HepG2 (cell line): ENCODE results near the gene PISD. TPM values are rescaled to one million over a fixed set of nuclear protein-coding genes. Genes with fewer than 3 reads are reported as not detected.
"Not testable (repeated sequence)": the region's sequence is repeated elsewhere in the genome, so short reads cannot be mapped to it uniquely, and the experiment has no call there.

Experiments
- ATAC-seq: fragments of 200-7000 bp; cut with Tn5 transposase; 3 replicates; pipeline ENCODE4 v1.9.1; 2020; ENCODE audit warnings: mild to moderate bottlenecking, moderate library complexity
- BruUV-seq: library from RNA; stranded (reverse); fragments of 400-500 nt; replicated peaks from 2 replicates; lab custom pipeline; 2021; lab: Mats Ljungman, UMichigan
- CTCF ChIA-PET: fragments of 300-600 bp; formaldehyde crosslinking; extraction: SDS; loops from one replicate; lab custom pipeline; 2021; ENCODE audit warnings: low total read pairs, inconsistent platforms, low intra/inter-chr PET ratio; lab: Yijun Ruan, JAX
- POLR2A ChIA-PET: fragments of 350-600 bp; sonication (Branson Sonifier 250); formaldehyde crosslinking; loops from one replicate; lab custom pipeline; 2020; ENCODE audit warnings: antibody characterized with exemption, inconsistent platforms; lab: Yijun Ruan, JAX
- DNase-seq: peaks from one replicate; pipeline ENCODE4 v3.0.0-alpha.2; 2015; ENCODE audit warnings: low spot score
- FAIRE-seq: peaks from 3 replicates; lab custom pipeline; 2011; peaks lifted over from hg19 to GRCh38; lab: Jason Lieb, UNC
- H2AFZ ChIP-seq: one replicate; pipeline ENCODE4 v1.6.1; 2011; ENCODE audit warnings: low read length, inconsistent platforms
- H3K27ac ChIP-seq: fragments of 300-600 bp; 3 replicates; pipeline ENCODE4 v1.8.0; 2011; ENCODE audit warnings: mixed run types, mild to moderate bottlenecking, mixed read lengths, low read length, inconsistent platforms; ENCODE audit not compliant: insufficient read depth; ENCODE audit errors: extremely low read length
- H3K27me3 ChIP-seq, 2 experiments: fragments of 200-600 bp in 1 of 2; 2 replicates in 1 of 2; 3 replicates in 1 of 2; pipeline versions ENCODE4 v1.6.0 to v1.8.0; 2011; ENCODE audit warnings: low read length in 2 of 2, mild to moderate bottlenecking in 2 of 2, moderate library complexity in 2 of 2, inconsistent platforms in 1 of 2; ENCODE audit not compliant: insufficient read depth in 2 of 2, control insufficient read depth in 1 of 2
- H3K36me3 ChIP-seq, 2 experiments: fragments of 200-600 bp in 1 of 2; replicated peaks in 1 of 2; 2 replicates in 1 of 2; 3 replicates in 1 of 2; pipeline versions ENCODE4 v1.5.1 to v1.8.0; 2011; ENCODE audit warnings: low read length in 2 of 2, inconsistent platforms in 1 of 2; ENCODE audit not compliant: insufficient read depth in 2 of 2, control insufficient read depth in 1 of 2
- H3K4me1 ChIP-seq: 2 replicates; pipeline ENCODE4 v1.5.1; 2012; ENCODE audit warnings: low read length, inconsistent platforms; ENCODE audit not compliant: insufficient read depth
- H3K4me2 ChIP-seq: 2 replicates; pipeline ENCODE4 v1.6.0; 2011; ENCODE audit warnings: low read depth, low read length, inconsistent platforms
- H3K4me3 ChIP-seq, 3 experiments: fragments of 200-600 bp in 1 of 3; sonication (generic), shearing (Covaris generic) in 1 of 3; replicated peaks in 1 of 3; 2 replicates each; pipeline ENCODE4 v1.5.1; 2011 to 2016; ENCODE audit warnings: low read length in 3 of 3, inconsistent platforms in 2 of 3, low read depth in 2 of 3, mild to moderate bottlenecking in 2 of 3, control low read depth in 1 of 3, mixed read lengths in 1 of 3; ENCODE audit not compliant: insufficient read depth in 1 of 3
- H3K79me2 ChIP-seq: one replicate; pipeline ENCODE4 v1.6.1; 2011; ENCODE audit warnings: low read length, inconsistent platforms; ENCODE audit not compliant: insufficient read depth
- H3K9ac ChIP-seq: 2 replicates; pipeline ENCODE4 v1.6.0; 2011; ENCODE audit warnings: mild to moderate bottlenecking, low read depth, low read length, inconsistent platforms; ENCODE audit not compliant: insufficient read depth
- H3K9me3 ChIP-seq: 2 replicates; pipeline ENCODE4 v1.5.1; 2012; ENCODE audit warnings: mild to moderate bottlenecking, low read length
- H4K20me1 ChIP-seq: 2 replicates; pipeline ENCODE4 v1.6.0; 2011; ENCODE audit warnings: inconsistent platforms, mild to moderate bottlenecking, low read length, moderate library complexity; ENCODE audit not compliant: insufficient read depth
- DRAP1 ChIP-seq: IDR thresholded peaks from 2 replicates; pipeline ENCODE4 v1.6.1; 2016; ENCODE audit warnings: missing genetic modification reagents, missing compliant biosample characterization
- JDP2 ChIP-seq: sonication (generic); formaldehyde crosslinking; IDR thresholded peaks from 2 replicates; pipeline ENCODE4 v1.8.1; 2022; ENCODE audit warnings: missing genetic modification reagents, borderline replicate concordance
- TCF7 ChIP-seq: sonication (generic); IDR thresholded peaks from 2 replicates; pipeline ENCODE4 v1.6.1; 2016; ENCODE audit warnings: antibody characterized with exemption, low read depth
- ZNF280B ChIP-seq: sonication (generic); formaldehyde crosslinking; IDR thresholded peaks from 2 replicates; pipeline ENCODE4 v1.5.0; 2020; ENCODE audit warnings: missing genetic modification reagents, mild to moderate bottlenecking, borderline replicate concordance
- ZNF367 ChIP-seq: sonication (generic); formaldehyde crosslinking; IDR thresholded peaks from 2 replicates; pipeline ENCODE4 v1.4.0; 2020; ENCODE audit warnings: missing genetic modification reagents, borderline replicate concordance
- whole genome bisulfite sequencing: methylation state at CpG from one replicate; pipeline ENCODE4 v1.1.6; 2017; ENCODE audit warnings: low lambda C conversion rate; 5-methylcytosine and 5-hydroxymethylcytosine counted together
- in situ Hi-C: cut with HindIII; loops from 2 replicates; pipeline ENCODE4 v1.10.0; 2017; ENCODE audit warnings: low pct_unique_long_range_greater_than_20kb; ENCODE audit not compliant: extremely low pct_ligation_motif_present
- intact Hi-C: fragments of 100-400 bp; cut with micrococcal nuclease; formaldehyde crosslinking; loops from one replicate; pipeline ENCODE4 v1.10.0; 2022; ENCODE audit not compliant: unreplicated experiment
- polyA plus RNA-seq, 8 experiments: library from polyadenylated mRNA; depleted of rRNA in 3 of 8; stranded (reverse) in 7 of 8; unstranded in 1 of 8; fragments of >200 nt; fragmentation: Illumina TruSeq in 4 of 8; extraction: Trizol in 4 of 8; gene quantifications; 2 replicates each; pipeline versions ENCODE4 v1.2.1 to v1.2.3, GENCODE V29; 2011 to 2016; ENCODE audit warnings: low read depth in 4 of 8, missing spikeins in 1 of 8, mixed read lengths in 1 of 8; ENCODE audit not compliant: insufficient read depth in 1 of 8
- total RNA-seq, 5 experiments: library from RNA; depleted of rRNA; stranded (reverse); fragments of >200 nt; fragmentation: Illumina TruSeq; extraction: Trizol; gene quantifications; 2 replicates each; pipeline ENCODE4 v1.2.3, GENCODE V29; 2016; ENCODE audit warnings: low read depth in 1 of 5

Gene PISD
- total and polyA plus RNA-seq, 2 of the 13 experiments (the other 11 are each of a cell fraction or from before 2014, with no cell fraction given): 30.1 to 47.7 TPM

GRCh38 chr22:31695423-31695822 lies 33.4 kb upstream of the PISD start (continued):
- TF ChIP-seq ZNF280B: no peak
- TF ChIP-seq TCF7: no peak
- TF ChIP-seq DRAP1 (CRISPR knock-in tag): no peak
- no peak for TF ChIP-seq ZNF367 (CRISPR knock-in tag)
- TF ChIP-seq JDP2 (CRISPR knock-in tag): no peak

- BruUV-seq, DNase-seq, H3K9ac ChIP-seq, H2AFZ ChIP-seq, H3K79me2 ChIP-seq, FAIRE-seq, H3K27me3 ChIP-seq, intact Hi-C loops, H3K27ac ChIP-seq, H3K9me3 ChIP-seq, ATAC-seq, POLR2A ChIA-PET, H3K4me3 ChIP-seq, H3K4me2 ChIP-seq, H3K4me1 ChIP-seq, CTCF ChIA-PET, H4K20me1 ChIP-seq, in situ Hi-C loops: not testable (repeated sequence)
- 98% methylated on average over 11 of the region's 11 CpGs for WGBS
- H3K36me3 ChIP-seq: peaks cover 10 to 42% of the 10 kb centered on the region in 2 experiments
Measured at GRCh38 chr22:31694046-31694445, 32.0 kb upstream of the PISD start.
